MG63 (cell line): Measurements from ENCODE around the gene VEGFC. TPM values are rescaled to one million over a fixed set of nuclear protein-coding genes. Genes with fewer than 3 reads are reported as not detected.

Experiments used
- DNase-seq: peaks from one replicate; pipeline ENCODE4 v3.0.0-alpha.2; 2020
- H3K27me3 ChIP-seq: fragments of 250-450 bp; sonication (Bioruptor Pico); 2 replicates; pipeline ENCODE4 v1.5.1; 2020; ENCODE audit warnings: mild to moderate bottlenecking, moderate library complexity
- H3K36me3 ChIP-seq: fragments of 250-450 bp; sonication (Bioruptor Pico); 2 replicates; pipeline ENCODE4 v1.5.1; 2020; ENCODE audit warnings: mild to moderate bottlenecking, moderate library complexity
- H3K4me3 ChIP-seq: fragments of 250-450 bp; sonication (Bioruptor Pico); 2 replicates; pipeline ENCODE4 v1.5.1; 2020; ENCODE audit warnings: mild to moderate bottlenecking, moderate library complexity
- H3K9me3 ChIP-seq: fragments of 250-450 bp; sonication (Bioruptor Pico); 2 replicates; pipeline ENCODE4 v1.5.1; 2020; ENCODE audit warnings: mild to moderate bottlenecking, moderate library complexity
- total RNA-seq: library from RNA; depleted of rRNA; stranded (reverse); fragments of >200 nt; shearing (Covaris generic); gene quantifications from 2 replicates; pipeline ENCODE4 v1.2.3, GENCODE V29; 2014; ENCODE audit warnings: low replicate concordance

The VEGFC gene
- total RNA-seq, 1 experiment from 2014 or later: 19.9 TPM

GRCh38 chr4:176676901-176677300 lies 115.8 kb downstream of the VEGFC start:
- DNase-seq: no peak
- Histone ChIP-seq H3K9me3 (no peaks in the 10 kb centered on the region), H3K36me3 (peaks cover 3% of the 10 kb centered on the region; the same call in 1 of the 2 replicates), H3K4me3 (no peak overlapping the region), H3K27me3 (no peaks in the 10 kb centered on the region)

GRCh38 chr4:176675810-176676209 lies 116.9 kb downstream of the VEGFC start:
- no peaks in the 10 kb centered on the region for H3K9me3 ChIP-seq
- no peak overlapping the region for H3K4me3 ChIP-seq
- H3K27me3 ChIP-seq: no peaks in the 10 kb centered on the region
- peaks cover 2% of the 10 kb centered on the region; the same call in 1 of the 2 replicates for H3K36me3 ChIP-seq
- DNase-seq: no peak

- H3K9me3 ChIP-seq: no peaks in the 10 kb centered on the region
- DNase-seq: no peak
- no peaks in the 10 kb centered on the region for H3K36me3 ChIP-seq
- H3K27me3 ChIP-seq: no peaks in the 10 kb centered on the region
- no peak overlapping the region for H3K4me3 ChIP-seq
Observed at GRCh38 chr4:176671532-176671931, 121.2 kb downstream of the VEGFC start.

- H3K27me3 ChIP-seq: no peaks in the 10 kb centered on the region
- no peaks in the 10 kb centered on the region for H3K9me3 ChIP-seq
- H3K4me3 ChIP-seq: no peak overlapping the region
- no peaks in the 10 kb centered on the region for H3K36me3 ChIP-seq
- DNase-seq: no peak
Observed at GRCh38 chr4:176668324-176668723, 124.4 kb downstream of the VEGFC start.

GRCh38 chr4:176664964-176665363 lies 127.8 kb downstream of the VEGFC start:
- Histone ChIP-seq H3K4me3 (no peak overlapping the region), H3K36me3 (no peaks in the 10 kb centered on the region), H3K9me3 (no peaks in the 10 kb centered on the region), H3K27me3 (0 out of 2 replicates have a peak, but pooled peaks cover 3% of the 10 kb centered on the region)
- no peak for DNase-seq

- no peak for DNase-seq
Observed at GRCh38 chr4:176660561-176660960, 132.2 kb downstream of the VEGFC start.

GRCh38 chr4:176656108-176656507 lies 136.6 kb downstream of the VEGFC start:
- no peak for DNase-seq
- H3K27me3 ChIP-seq: no peaks in the 10 kb centered on the region
- H3K4me3 ChIP-seq: no peak overlapping the region
- no peaks in the 10 kb centered on the region for H3K36me3 ChIP-seq
- no peaks in the 10 kb centered on the region for H3K9me3 ChIP-seq

More at GRCh38 chr4:176660561-176660960, 132.2 kb downstream of the VEGFC start:
- Histone ChIP-seq H3K9me3 (no peaks in the 10 kb centered on the region), H3K27me3 (0 out of 2 replicates have a peak, but pooled peaks cover 3% of the 10 kb centered on the region), H3K36me3 (no peaks in the 10 kb centered on the region), H3K4me3 (no peak overlapping the region)

GRCh38 chr4:176654565-176655216 lies 138.0 kb downstream of the VEGFC start:
- Histone ChIP-seq H3K27me3 (no peaks in the 10 kb centered on the region), H3K9me3 (no peaks in the 10 kb centered on the region), H3K4me3 (no peak overlapping the region), H3K36me3 (no peaks in the 10 kb centered on the region)
- no peak for DNase-seq

- no peaks in the 10 kb centered on the region for H3K36me3 ChIP-seq
Observed at GRCh38 chr4:176653401-176654220, 139.1 kb downstream of the VEGFC start.

GRCh38 chr4:176646311-176646710 lies 146.4 kb downstream of the VEGFC start:
- Histone ChIP-seq H3K36me3 (no peaks in the 10 kb centered on the region), H3K9me3 (no peaks in the 10 kb centered on the region), H3K27me3 (no peaks in the 10 kb centered on the region), H3K4me3 (no peak overlapping the region)
- DNase-seq: no peak

More at GRCh38 chr4:176653401-176654220, 139.1 kb downstream of the VEGFC start:
- no peak for DNase-seq
- no peaks in the 10 kb centered on the region for H3K9me3 ChIP-seq
- no peak overlapping the region for H3K4me3 ChIP-seq
- H3K27me3 ChIP-seq: no peaks in the 10 kb centered on the region

- Histone ChIP-seq H3K4me3 (no peak overlapping the region), H3K9me3 (no peaks in the 10 kb centered on the region), H3K27me3 (no peaks in the 10 kb centered on the region), H3K36me3 (no peaks in the 10 kb centered on the region)
- DNase-seq: no peak
Observed at GRCh38 chr4:176645246-176645960, 147.3 kb downstream of the VEGFC start.

GRCh38 chr4:176642472-176642871 lies 150.2 kb downstream of the VEGFC start:
- Histone ChIP-seq H3K27me3 (no peaks in the 10 kb centered on the region), H3K9me3 (no peaks in the 10 kb centered on the region), H3K36me3 (no peaks in the 10 kb centered on the region), H3K4me3 (no peak overlapping the region)
- no peak for DNase-seq

GRCh38 chr4:176641237-176641636 lies 151.5 kb downstream of the VEGFC start:
- H3K36me3 ChIP-seq: no peaks in the 10 kb centered on the region
- no peak overlapping the region for H3K4me3 ChIP-seq
- no peaks in the 10 kb centered on the region for H3K9me3 ChIP-seq
- DNase-seq: no peak
- H3K27me3 ChIP-seq: no peaks in the 10 kb centered on the region

- Histone ChIP-seq H3K27me3 (no peaks in the 10 kb centered on the region), H3K9me3 (no peaks in the 10 kb centered on the region), H3K4me3 (no peak overlapping the region), H3K36me3 (no peaks in the 10 kb centered on the region)
- no peak for DNase-seq
Observed at GRCh38 chr4:176638992-176639391, 153.7 kb downstream of the VEGFC start.

- H3K4me3 ChIP-seq: no peak overlapping the region
- H3K27me3 ChIP-seq: no peaks in the 10 kb centered on the region
- DNase-seq: no peak
- no peaks in the 10 kb centered on the region for H3K9me3 ChIP-seq
- H3K36me3 ChIP-seq: no peaks in the 10 kb centered on the region
Observed at GRCh38 chr4:176636292-176636691, 156.4 kb downstream of the VEGFC start.

- Histone ChIP-seq H3K36me3 (no peaks in the 10 kb centered on the region), H3K9me3 (no peaks in the 10 kb centered on the region; the same call in 1 of the 2 replicates), H3K4me3 (no peak overlapping the region), H3K27me3 (no peaks in the 10 kb centered on the region)
- DNase-seq: peak; percentile 61
Observed at GRCh38 chr4:176635372-176636261, 157.1 kb downstream of the VEGFC start.
